NCI-H187 (cell line): ENCODE data around the gene CPT1B.
"Not testable (repeated sequence)": the region's sequence is repeated elsewhere in the genome, so short reads cannot be mapped to it uniquely, and the experiment has no call there.

Experiments used
- DNase-seq, 2 experiments: peaks; one replicate each; lab custom pipeline; 2025; lab: John Stamatoyannopoulos, UW

CPT1B gene

DNA sequence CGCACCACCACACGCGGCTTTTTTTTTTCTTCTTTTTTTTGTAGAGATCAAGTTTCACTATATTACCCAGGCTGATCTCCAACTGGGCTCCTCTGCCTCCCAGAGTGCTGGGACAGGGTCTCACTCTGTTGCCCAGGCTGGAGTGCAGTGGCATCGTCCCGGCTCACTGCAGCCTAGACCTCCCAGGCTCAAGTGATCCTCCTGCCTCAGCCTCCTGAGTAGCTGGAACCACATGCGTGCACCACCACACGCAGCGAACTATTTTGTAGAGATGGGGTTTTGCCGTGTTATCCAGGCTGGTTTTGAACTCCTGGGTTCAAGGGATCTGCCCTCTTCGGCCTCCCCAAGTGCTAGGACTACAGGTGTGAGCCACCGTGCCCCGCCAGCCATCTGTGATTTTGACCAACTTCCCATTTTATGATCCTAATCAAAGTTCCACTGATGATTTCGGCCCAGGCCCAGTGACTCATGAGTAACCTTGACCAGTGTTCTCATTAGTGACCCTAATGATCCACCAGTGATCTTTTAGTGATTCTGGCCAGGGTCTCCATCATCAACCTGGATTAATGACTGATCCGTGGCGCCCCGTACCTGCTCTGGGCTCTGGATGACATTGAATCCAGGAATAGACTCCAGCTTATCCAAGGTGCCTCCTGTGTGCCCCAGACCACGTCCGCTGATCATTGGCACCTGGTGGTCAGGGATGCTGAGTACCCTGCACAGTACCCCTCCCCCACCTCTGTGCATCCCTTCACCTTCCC lies 50.1 kb downstream of the CPT1B start:
- DNase-seq: no peak

DNA sequence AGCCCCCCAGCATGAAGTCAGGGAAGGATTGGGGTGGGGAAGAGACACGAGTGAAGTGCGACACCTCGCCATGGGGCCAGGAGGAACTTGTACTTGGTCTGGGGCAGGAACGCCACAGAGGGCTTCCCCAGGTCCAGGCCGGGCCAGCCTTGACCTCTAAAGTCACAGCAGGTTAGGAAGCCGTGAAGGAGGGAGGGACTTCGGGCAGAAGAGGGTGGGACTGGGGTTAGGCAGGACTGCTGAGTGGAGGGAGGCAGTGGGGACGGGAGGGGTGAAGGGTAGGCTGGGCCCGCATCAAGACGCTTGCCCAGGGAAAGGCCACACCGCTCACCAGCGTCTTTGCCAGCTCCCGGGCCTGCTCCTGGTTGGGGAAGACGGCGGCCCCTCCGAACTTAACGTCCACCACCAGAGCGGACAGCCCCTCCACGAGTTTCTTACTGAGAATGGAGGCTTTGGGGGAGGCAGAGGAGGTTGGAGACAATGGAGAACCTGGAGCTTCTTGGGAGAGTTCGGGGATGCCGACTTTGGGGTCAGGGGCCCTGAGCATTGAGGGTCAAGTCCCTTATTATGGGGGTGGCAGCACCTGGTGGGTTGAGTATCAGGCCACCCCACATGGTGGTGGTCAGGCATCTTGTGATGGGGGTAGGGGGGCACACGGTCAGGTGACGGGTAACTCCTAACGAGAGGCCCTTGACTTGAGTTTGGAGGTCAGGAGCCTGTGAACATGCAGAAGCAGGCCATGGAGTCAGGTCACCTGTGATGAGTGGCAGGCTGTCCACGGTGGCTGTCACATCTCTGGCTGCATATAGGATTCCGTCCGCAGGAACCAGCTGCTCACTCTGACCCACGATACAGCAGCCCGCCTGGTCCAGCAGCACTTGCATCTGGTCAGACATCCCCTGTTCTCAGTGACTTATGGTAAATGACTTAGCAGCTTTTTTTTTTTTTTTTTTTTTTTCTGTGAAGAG lies 51.1 kb downstream of the CPT1B start:
- DNase-seq: no peak

DNA sequence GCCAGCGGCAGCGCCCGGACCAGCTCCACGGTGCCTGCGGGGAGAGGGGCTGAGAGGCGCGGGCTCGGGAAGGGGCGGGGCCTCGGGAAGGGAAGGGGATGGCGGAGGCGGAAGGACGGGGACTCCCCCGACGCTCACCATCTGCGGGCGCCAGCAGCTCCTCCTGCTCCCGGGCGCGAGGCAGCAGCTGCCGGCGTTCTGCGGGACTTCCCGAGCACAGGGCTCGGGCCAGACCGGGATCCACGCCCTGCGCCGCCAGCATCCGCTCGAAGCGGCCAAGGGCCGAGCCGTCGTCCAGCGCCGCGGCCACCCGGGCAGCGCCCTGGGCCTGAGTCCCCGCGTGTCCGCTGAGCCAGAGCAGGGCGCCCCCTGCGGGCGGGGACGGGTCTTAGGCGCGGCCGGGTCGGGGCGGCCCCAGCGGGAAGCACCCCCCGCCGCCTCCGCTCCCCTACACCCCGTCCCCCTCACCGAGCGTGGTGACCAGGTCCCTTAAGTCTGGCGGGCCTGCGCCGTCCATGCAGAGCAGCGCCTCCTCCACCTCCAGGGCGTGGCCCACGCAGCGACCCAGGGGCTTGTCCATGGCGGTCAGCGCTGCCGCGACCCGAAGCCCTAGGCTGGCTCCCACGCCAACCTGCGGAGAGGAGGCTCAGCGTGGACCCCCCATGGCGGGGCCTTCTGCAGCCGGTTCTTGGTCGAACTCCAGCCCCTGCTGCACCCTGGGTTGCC lies 52.0 kb downstream of the CPT1B start:
- no peak for DNase-seq

DNA sequence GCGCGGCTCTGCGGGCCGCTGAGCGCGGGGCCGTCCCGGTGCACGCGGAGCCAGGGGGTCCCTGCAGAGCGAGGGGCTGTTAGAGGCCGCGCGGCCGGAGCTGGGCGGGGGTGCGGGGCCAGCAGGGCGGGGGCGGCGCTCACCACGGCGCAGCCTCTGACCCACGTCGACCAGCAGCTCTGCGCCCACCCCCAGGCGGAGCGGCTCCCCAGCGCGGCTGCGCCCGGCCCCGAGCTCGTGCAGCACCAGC lies 52.4 kb downstream of the CPT1B start:
- DNase-seq: no peak

DNA sequence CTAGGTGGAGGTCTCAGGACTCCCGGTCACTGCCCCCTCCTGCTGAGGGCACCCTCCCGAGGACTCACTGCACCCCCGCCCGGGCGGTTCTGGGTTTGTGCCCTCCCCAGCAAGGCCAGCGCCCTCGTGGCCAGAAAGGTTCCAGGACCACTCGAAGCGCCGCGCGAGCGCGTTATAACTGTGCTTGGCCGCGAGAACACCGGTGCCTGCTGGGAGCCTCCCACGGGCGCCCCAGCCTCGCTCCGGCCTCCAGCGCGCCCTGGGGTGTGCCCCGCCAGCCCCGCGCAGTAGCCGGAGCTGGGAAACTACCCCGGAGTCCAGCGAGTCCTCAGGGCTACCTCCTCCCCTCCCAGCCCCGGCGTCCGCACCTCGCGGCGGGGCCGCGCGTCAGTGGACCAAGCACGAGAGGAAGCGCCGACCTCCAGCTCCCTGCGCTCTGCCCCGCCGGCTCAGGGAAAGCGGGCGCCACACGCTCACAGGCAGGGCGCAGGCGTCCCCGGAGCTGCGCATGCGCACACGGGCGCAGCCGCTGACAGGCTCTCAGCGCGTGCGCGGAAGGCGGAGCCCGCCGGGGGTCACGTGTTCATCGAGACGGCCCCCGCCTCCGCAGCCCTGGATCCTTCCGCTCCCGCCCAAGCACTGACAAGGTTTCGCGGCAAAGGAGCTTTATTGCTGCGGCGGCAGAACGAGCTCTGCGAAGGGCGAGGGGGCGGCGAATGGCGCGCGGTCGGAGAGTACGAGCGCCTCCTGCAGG lies 52.9 kb downstream of the CPT1B start, which contains the start of gene SCO2:
TSS of gene SCO2 (minus strand) at position 495 of the 754 bp plus-strand sequence. CDS start 1,187 bp downstream, outside the sequence.
- peak; percentile 14 to 59 for DNase-seq

DNA sequence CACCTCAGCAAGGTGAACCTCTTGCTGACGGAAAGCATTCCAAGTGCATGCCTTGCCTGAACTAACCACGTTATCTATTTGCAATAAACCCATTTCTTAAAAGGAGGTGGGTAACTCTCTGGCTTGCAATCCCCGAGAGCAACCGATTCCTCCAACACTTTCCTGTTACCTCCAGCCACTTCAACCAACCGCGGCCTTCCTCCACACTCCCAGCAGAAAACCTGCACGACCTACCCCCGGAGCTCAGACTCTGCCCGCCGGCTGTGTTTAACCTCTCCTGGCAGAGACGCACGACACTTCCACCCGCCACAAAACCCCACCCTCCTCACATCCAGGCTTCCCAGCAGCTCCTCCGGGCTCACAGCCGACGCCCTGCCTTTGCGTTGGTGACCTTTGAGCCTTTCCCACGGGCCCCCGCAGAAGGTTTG lies 53.5 kb downstream of the CPT1B start:
- DNase-seq: no peak

DNA sequence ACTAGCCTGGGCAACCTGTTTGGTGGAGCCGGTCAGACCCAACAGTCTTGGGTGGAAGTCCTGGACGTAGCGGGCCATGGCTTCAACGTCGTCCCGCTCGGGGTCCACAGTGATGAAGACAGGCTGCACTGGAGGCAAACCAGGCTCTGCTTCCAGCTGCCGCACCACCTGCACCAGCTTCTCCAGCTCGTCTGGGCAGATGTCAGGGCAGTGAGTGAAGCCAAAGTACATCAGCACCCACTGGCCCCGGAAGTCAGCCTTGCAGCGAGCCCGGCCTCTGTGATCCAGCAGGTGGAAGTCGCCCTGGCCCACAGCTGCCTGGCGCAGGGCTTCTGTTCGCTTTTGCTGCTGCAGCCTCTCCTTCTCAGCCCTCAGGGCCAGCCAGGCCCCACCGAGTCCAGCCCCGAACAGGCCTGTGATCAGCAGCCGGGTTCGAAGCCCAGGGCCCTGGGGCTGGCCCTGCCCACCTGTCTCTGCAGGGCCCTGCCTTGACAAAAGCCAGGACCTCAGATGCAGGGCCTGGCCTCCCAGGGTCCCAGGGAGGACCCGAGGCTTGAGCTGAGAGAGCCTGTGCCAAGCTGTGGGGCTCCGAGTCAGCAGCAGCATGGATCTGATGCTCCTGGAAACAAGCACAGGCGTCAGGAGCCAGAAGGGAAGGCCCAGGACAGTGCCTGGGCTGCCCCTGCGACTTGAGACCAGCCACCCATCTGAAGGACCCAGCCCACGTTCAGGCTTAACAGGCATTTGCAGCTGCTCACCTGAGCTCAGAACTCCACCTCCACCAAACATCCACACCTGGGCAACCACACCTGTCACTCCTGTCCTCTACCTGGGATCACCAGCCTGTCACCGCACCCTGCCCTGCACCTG lies 54.2 kb downstream of the CPT1B start:
- DNase-seq: no peak

DNA sequence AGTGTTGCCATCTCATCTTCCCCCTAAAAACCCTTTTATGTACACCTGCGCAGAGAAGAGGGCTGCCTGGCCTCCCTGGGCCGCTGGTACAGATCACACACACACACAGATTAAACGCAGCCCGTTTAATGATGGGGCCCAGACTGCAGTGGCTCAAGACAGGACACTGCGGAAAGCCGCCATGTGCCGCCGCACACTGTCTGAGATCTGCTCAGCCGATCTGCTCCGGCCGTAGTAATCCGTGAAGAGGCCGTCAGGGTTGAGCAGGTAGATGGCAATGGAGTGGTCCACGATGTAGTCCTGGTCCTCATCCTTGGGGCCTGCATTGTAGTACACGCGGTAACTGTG lies 54.8 kb downstream of the CPT1B start:
- DNase-seq: no peak

DNA sequence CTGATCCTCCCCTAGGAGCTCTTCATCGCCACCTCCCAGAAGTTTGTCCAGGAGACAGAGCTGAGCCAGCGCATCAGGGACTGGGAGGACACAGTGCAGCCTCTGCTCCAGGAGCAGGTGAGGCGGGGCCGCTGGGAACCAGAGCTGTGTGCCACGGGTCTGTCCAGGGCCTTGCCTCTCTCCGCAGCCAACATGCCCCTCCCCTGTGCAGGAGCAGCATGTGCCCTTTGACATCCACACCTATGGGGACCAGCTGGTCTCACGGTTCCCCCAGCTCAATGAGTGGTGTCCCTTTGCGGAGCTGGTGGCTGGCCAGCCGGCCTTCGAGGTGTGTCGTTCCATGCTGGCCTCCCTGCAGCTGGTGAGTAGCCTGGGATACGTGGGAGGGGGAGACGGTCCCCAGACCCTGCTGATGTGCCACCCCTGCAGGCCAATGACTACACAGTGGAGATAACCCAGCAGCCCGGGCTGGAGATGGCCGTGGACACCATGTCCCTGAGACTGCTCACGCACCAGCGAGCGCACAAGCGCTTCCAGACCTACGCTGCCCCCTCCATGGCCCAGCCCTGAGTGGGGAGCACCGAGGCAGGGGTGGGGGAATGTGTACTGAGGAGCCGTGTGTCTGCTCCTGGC lies 55.3 kb downstream of the CPT1B start:
- no peak for DNase-seq

DNA sequence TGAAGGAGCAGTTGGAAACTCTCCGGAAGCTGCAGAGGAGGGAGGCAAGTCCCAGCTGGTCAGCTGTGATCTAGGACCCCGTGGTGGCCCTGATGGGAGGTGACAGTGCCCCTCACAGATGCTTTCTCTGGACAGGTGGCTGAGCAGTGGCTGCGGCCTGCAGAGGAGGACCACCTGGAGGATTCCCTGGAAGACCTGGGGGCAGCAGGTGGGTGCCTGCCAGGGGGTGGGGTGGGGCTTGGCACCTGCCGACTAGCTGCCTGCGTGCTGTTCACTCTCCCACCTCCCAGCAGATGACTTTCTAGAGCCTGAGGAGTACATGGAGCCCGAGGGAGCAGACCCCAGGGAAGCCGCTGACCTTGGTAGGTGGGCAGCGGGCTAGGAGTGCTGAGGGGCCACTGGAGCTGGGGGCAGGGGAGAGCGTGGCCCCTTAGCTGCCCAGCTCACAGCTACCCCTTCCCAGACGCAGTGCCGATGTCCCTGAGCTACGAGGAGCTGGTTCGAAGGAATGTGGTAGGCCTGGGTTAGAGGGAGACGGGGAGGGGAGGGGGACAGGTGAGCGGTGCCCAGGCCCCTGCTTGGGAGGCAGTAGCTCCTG lies 55.9 kb downstream of the CPT1B start:
- no peak for DNase-seq

DNA sequence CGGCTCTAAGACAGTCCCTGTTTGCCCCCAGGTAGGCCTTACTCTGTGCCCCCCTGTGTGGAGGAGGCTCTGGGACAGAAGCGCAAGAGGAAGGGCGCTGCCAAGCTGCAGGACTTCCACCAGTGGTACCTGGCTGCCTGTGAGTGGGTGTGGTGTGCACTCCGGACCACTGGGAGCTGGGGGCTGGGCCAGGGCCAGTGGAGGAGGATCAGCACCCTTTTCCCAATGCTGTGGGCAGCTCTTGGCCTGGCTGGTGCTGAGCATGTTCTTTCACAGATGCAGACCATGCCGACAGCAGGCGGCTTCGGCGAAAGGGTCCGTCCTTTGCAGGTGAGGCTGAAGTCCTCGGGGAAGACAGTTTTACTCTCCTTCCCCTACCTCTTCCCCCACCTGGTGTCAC lies 56.5 kb downstream of the CPT1B start:
- no peak for DNase-seq

DNA sequence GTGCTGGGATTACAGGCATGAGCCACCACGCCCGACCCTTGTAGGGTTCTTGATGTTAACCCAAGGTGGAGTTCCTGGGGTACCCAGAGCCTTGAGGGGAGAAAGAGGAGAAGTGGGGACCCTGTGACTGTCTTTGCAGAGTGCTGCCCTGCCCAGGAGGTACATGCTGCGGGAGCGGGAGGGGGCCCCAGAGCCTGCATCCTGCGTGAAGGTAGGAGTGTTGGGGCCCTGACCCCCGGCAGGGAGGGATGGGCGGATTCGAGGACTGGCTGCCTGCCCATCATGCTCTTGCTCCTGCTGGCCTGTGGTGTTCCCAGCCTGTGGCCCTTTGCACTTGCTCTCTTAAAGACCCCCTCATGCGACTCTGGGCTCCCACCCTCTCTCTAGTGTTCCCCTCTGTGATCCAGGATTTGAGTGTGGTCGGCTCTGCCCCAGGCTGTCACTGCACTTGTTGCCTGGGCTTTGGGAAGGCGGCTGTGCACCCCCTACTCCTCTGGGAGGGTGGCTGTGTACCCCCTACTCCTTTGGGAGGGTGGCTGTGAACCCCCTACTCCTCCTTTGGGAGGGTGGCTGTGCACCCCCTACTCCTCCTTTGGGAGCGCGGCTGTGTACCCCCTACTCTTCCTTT lies 57.3 kb downstream of the CPT1B start:
- DNase-seq: no peak

DNA sequence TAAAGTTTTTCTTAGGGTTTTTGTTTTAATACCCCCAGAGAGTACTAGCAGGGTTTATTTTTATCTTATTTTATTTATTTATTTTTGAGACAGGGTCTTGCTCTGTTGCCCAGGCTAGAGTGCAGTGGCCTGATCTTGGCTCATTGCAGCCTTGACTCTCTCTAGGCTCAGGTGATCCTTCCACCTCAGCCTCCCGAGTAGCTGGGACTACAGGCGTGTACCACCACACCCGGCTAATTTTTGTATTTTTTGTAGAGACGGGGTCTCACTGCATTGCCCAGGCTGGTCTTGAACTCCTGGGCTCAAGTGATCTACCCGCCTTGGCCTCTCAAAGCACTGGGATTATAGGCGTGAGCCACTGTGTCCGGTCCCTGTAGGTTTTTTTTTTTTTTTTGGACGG lies 58.0 kb downstream of the CPT1B start:
- DNase-seq: not testable (repeated sequence)

DNA sequence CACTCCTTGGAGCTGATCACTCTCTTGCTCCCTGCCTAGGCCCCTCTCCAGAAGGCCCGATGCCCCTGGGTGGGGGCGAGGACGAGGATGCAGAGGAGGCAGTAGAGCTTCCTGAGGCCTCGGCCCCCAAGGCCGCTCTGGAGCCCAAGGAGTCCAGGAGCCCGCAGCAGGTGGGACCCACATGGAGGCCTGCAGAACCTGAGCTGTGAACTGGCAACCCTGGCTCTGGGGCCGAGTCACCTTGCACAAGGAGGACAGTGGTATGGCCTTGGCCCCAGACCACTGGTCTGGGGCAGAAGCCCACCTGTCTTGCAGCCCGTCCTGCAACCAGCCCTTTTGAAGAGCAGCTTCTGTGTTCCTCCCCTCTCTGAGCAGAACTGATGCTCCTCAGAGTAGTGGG lies 59.1 kb downstream of the CPT1B start:
- DNase-seq: no peak
